ENCODE measurements around the gene FRMD3.

DNA sequence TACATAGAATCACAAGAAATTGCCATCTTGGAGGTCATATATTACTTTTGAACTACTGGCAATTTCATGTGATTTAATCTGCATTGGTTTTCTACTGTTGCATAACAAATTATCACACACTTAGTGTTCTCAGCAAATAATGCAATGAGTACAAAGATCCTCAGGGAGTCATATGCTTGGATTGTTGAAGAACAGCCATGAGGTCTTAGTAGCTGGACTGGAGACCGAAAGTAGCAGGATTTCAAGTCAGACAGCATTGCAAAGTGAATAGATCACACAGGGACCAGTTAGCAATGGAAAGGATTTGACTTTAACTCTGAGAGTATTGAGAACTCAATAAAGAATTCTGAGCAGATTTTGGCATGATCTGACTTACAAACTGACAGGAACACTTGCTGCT, 32.2 kb upstream of the FRMD3 start:
- TF ChIP-seq, protein P1, sequence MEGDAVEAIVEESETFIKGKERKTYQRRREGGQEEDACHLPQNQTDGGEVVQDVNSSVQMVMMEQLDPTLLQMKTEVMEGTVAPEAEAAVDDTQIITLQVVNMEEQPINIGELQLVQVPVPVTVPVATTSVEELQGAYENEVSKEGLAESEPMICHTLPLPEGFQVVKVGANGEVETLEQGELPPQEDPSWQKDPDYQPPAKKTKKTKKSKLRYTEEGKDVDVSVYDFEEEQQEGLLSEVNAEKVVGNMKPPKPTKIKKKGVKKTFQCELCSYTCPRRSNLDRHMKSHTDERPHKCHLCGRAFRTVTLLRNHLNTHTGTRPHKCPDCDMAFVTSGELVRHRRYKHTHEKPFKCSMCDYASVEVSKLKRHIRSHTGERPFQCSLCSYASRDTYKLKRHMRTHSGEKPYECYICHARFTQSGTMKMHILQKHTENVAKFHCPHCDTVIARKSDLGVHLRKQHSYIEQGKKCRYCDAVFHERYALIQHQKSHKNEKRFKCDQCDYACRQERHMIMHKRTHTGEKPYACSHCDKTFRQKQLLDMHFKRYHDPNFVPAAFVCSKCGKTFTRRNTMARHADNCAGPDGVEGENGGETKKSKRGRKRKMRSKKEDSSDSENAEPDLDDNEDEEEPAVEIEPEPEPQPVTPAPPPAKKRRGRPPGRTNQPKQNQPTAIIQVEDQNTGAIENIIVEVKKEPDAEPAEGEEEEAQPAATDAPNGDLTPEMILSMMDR (conservative IDR thresholded peaks at IDR 0.05 in 1 of 2, IDR thresholded peaks at IDR 0.05 in 1 of 2; ENCODE audit: low read depth in 1 of 2, low read length in 2 of 2), result no peak
- no peak for TF ChIP-seq EZH2 (IDR thresholded peaks at IDR 0.05; ENCODE audit: low read length, missing control alignments)

Measured in fibroblast of lung (primary cell).